ENCODE measurements around the gene TCF4.

DNA sequence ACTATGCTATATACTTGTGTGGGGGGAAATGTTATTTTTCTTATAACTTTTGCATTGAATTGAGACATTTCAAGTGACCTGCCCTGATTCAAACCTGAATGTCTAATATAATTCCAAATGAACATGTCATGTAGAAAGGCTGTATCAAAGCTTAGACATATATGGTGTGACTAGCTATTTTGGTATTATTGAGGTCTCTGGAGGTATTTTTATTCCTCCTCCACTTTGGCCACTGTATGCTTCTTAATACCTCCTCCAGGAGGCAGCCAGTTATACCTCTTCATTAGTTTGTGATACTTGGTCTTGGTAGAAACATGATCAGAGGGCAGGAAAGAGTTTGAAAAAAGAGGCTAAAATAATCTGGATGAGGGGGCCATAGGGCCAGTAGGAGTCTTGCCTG lies 217.1 kb downstream of the TCF4 start:
- TF ChIP-seq, protein P1, sequence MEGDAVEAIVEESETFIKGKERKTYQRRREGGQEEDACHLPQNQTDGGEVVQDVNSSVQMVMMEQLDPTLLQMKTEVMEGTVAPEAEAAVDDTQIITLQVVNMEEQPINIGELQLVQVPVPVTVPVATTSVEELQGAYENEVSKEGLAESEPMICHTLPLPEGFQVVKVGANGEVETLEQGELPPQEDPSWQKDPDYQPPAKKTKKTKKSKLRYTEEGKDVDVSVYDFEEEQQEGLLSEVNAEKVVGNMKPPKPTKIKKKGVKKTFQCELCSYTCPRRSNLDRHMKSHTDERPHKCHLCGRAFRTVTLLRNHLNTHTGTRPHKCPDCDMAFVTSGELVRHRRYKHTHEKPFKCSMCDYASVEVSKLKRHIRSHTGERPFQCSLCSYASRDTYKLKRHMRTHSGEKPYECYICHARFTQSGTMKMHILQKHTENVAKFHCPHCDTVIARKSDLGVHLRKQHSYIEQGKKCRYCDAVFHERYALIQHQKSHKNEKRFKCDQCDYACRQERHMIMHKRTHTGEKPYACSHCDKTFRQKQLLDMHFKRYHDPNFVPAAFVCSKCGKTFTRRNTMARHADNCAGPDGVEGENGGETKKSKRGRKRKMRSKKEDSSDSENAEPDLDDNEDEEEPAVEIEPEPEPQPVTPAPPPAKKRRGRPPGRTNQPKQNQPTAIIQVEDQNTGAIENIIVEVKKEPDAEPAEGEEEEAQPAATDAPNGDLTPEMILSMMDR (IDR thresholded peaks at IDR 0.05 in 8 of 11, conservative IDR thresholded peaks at IDR 0.05 in 3 of 11), result no peak
- no peak for TF ChIP-seq POLR2A (IDR thresholded peaks at IDR 0.05)

Measured in spleen (tissue), 7 donors.